ENCODE results near the gene PAFAH2.

DNA sequence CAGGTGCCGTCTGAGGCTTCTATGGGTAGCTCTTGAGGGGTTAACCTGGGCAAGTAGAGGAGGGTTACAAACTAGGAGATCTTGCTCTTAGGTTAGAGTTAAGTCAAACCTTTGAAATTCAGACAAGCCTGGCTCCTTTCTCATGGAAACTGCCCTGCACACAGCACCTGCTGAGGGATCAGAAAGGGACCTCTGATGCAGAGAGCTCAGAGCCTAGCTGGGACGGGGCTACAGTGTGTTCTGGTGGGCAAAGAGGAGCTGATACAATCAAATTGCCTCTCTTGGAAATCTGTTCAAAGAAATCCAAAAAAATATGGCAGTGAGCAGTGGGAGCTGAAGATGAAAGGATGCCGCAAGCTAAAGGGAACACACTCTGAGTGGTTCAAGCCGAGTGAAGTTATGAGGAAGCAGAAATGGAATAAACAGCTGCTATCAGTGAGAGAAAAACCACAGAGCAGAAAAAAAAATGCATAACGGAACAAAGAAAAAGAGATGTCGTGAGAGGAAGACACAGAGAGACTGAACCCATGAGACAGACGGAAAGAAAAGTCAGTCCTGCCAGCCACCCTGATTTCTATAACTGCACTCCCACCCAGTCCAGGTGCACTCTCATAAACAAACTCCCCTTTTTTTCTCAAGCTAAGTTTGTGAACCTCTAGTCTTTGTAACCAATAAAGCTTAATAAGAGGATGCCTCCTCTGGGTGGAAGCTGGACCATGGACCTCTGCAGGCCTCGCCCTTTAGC is 26.6 kb downstream of the PAFAH2 start:
- TF ChIP-seq, protein P1, sequence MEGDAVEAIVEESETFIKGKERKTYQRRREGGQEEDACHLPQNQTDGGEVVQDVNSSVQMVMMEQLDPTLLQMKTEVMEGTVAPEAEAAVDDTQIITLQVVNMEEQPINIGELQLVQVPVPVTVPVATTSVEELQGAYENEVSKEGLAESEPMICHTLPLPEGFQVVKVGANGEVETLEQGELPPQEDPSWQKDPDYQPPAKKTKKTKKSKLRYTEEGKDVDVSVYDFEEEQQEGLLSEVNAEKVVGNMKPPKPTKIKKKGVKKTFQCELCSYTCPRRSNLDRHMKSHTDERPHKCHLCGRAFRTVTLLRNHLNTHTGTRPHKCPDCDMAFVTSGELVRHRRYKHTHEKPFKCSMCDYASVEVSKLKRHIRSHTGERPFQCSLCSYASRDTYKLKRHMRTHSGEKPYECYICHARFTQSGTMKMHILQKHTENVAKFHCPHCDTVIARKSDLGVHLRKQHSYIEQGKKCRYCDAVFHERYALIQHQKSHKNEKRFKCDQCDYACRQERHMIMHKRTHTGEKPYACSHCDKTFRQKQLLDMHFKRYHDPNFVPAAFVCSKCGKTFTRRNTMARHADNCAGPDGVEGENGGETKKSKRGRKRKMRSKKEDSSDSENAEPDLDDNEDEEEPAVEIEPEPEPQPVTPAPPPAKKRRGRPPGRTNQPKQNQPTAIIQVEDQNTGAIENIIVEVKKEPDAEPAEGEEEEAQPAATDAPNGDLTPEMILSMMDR (IDR thresholded peaks at IDR 0.05) = no peak
- TF ChIP-seq POLR2A (IDR thresholded peaks at IDR 0.05) = no peak
